ENCODE results near the gene TOP3B.

The TOP3B gene

DNA sequence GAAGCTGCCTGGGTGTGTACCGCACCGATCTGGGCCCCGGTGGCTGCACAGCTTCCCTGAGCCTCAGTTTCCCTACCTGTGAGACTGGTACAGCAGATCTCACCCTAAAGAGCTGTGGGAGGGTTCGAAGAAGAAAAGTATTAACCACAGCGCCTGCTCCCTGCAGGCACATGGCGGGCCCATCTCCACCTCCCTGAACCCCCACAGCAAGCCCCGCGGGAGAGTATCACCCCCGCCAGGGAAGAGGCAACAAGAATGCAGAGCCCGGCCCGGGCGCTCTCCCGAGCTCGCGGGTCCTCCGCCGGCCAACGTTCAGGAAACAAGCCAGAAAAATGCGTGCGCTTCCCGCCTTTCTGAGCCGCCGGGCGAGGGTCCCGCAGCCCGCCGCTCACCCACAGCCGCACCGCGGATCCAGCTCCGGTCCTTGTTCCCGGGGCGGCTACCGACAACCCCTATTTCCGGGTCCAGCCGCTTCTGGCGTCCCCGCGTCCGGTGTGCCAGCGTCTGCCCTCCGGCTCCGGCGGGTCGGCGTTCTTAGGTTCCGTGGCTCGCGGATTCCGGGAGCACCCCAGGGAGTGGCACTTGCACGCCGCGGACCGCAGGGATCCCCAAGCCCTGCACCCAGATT lies at the start of gene TOP3B:
TOP3B (minus strand) TSS at position 450 of the 628 bp plus-strand sequence. CDS start 7,078 bp downstream, outside the sequence.
- peak; percentile 47 for DNase-seq

GRCh38 chr22:22031183-22031945 lies 48.8 kb upstream of the TOP3B start:
- no peak for DNase-seq

- DNase-seq: no peak
Measured at GRCh38 chr22:22030493-22031182, 48.1 kb upstream of the TOP3B start.

GRCh38 chr22:22027955-22028354 lies 45.4 kb upstream of the TOP3B start:
- DNase-seq: no peak

- no peak for DNase-seq
Measured at GRCh38 chr22:22026157-22026831, 43.7 kb upstream of the TOP3B start.

- no peak for DNase-seq
Measured at GRCh38 chr22:22025320-22026156, 43.0 kb upstream of the TOP3B start.

GRCh38 chr22:22024440-22024839 lies 41.9 kb upstream of the TOP3B start:
- DNase-seq: no peak

DNA sequence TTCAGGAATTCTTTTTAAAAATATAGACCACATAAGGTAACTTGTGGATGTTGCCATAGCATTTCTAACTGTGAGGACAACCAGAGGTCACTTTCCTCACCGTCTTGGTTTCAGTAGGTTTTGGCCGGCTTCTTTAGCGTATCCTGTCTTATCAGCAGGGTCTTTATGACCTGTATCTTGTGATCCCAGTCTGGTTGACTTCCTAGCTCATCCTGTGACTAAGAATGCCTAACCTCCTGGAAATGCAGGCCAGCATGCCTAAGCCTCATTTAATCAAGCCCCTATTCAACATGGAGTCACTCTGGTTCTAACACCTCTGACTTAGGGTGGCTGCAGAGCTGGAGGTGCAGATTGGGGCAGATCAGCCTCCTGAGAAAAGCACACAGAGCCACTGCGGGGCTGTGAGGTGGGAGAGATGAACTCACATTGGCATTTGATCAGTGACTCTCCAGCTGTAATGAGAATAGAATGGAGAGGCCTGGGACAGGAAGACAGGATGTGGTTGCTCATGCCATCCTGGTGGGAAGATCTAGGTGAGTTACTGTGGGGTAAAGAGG lies 41.1 kb upstream of the TOP3B start:
- DNase-seq: no peak

DNA sequence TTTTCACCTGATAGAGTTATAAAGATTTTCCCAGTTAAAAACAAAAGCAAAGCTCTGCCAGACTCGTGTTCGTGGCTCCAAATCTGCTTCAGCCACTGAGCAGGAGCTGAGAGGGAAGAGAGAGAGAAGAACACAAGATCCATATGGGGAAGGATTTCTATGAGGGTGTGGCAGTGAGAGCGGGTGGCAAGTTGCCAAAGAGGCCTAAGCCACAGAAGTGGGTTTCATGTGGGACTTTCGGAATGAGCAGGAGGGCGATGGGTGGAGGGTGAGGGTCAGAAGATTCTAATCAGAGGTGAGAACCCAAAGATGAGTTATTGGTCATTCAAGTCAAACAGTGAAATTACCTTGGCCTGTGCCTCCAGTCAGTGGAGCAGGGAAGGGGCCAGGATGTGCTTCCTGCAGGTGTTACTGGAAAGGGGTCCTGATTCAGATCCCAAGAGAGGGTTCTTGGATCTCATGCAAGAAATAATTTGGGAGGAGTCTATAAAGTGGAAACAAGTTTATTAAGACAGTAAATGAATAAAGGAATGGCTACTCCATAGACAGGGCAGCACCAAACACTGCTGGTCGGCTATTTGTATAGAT lies 40.5 kb upstream of the TOP3B start:
- no peak for DNase-seq

- no peak for DNase-seq
Measured at GRCh38 chr22:22022255-22022840, 39.8 kb upstream of the TOP3B start.

- DNase-seq: no peak
Measured at GRCh38 chr22:22021162-22021750, 38.7 kb upstream of the TOP3B start.

DNA sequence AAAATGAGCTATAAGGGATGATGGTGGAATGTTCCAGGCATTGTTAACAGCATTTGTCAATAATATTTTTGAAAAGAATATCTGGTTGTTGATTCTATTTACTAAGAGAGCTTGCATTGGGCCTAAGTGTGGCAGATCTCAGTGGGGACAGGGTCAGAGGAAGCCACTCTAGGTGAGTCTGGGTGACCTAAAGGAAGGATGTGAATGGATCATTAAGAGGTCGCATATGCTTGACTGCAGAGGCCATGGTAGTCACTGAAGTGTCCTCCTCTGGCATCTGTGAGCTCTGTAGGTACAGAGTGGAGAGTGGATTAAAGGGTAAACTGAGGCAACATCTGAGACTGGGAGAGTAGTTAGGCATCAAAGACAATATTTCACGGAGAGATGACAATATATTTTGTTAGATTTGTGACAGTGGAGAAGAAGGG lies 37.9 kb upstream of the TOP3B start:
- no peak for DNase-seq

GRCh38 chr22:22019659-22020424 lies 37.3 kb upstream of the TOP3B start:
- no peak for DNase-seq

- no peak for DNase-seq
Measured at GRCh38 chr22:22018825-22019658, 36.5 kb upstream of the TOP3B start.

DNA sequence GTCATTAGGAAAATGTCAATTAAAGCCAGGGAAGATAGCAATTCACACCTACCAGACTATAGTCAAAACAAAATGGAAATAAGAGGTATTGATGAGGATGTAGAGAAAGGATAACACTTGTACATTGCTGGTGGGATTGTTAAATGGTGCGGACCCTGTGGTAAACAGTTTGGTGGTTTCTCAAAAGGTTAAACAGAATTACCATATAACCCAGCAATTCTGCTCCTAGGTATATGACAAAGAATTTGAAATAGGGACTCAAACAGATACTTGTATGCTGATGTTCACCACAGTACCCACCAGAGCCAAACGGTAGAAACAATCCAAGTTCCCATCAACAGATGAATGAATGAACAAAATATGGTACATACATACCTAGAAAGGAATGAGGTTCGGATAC lies 33.0 kb upstream of the TOP3B start:
- no peak for DNase-seq

DNA sequence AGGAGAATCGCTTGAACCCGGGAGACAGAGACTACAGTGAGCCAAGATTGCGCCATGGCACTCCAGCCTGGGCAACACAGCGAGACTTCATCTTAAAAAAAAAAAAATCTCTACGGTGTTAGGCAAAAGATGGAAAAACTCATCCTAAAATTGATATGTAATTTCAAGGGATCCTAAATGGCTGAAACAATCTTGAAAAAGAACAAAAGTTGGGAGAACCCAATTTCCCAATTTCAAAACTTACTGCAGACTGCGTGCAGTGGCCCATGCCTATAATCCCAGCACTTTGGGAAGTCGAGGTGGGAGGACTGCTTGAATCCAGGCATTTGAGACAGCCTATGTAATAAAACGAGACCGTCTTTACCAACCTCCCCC lies 31.7 kb upstream of the TOP3B start:
- no peak for DNase-seq

DNA sequence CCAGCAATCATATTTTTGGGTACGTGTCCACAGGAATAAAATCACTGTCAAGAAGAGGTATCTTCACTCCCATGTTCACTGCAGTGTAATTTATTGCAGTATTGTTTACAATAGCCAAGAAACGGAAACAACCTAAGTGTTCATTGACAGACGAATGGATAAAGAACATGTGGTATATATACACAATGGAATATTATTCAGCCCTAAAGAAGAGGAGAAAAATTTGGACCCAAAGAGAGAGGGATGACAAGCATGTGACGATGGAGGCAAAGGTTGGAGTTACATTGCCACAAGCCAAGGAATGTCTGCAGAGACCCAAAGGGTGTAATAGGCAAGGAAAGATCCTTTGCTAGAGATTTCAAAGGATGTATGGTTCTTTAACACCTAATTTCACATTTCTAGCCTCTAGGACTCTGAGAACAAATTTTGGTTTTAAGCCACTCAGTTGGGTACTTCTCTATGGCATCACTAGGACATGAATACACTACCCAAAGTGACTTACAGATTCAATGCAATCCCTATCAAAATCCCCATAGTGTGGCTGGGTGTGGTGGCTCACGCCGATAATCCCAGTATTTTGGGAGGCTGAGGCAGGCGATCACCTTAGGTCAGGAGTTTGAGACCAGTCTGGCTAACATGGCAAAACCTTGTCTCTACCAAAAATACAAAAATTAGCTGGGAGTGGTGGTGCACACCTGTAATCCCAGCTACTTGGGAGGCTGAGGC lies 31.1 kb upstream of the TOP3B start:
- no peak for DNase-seq

GRCh38 chr22:22011964-22012363 lies 29.4 kb upstream of the TOP3B start:
- DNase-seq: no peak

Measured in NK-92 treated with Interleukin-12 subunit alpha and Interleukin-12 subunit beta, amount 100 ng/mL, for 24 hours (cell line).